Psoas muscle (tissue), 8 donors: ENCODE measurements around the gene ATCAY. TPM values are rescaled to one million over a fixed set of nuclear protein-coding genes. Genes with fewer than 3 reads are reported as not detected.
A peak's percentile ranks its signal among the peaks of the same experiment; 100 is the strongest.

Experiments
- ATAC-seq, 4 donors: fragments of 200-7000 bp; cut with Tn5 transposase; one replicate each; pipeline ENCODE4 v1.9.1; 2020; ENCODE audit warnings: moderate library complexity in 3 of 4, mild to moderate bottlenecking in 2 of 4
- DNase-seq, 2 donors: peaks; one replicate each; pipeline ENCODE4 v3.0.0-alpha.2; 2020
- H3K27ac ChIP-seq: fragments of 200-600 bp; one replicate; pipeline ENCODE4 v1.8.0; 2022
- H3K27me3 ChIP-seq, 3 donors: fragments of 200-600 bp in 1 of 3; one replicate each; pipeline versions ENCODE4 v1.6.1 to v1.8.0; 2013 to 2022; ENCODE audit warnings: low read length in 2 of 3, mild to moderate bottlenecking in 2 of 3, moderate library complexity in 1 of 3; ENCODE audit not compliant: insufficient read depth in 3 of 3
- H3K36me3 ChIP-seq, 2 donors: fragments of 200-600 bp in 1 of 2; one replicate each; pipeline versions ENCODE4 v1.6.1 to v1.8.0; 2013 to 2022; ENCODE audit warnings: low read depth in 1 of 2, mild to moderate bottlenecking in 1 of 2, moderate library complexity in 1 of 2; ENCODE audit not compliant: insufficient read depth in 1 of 2
- H3K4me1 ChIP-seq: fragments of 200-600 bp; one replicate; pipeline ENCODE4 v1.8.0; 2022
- H3K4me3 ChIP-seq: fragments of 200-600 bp; one replicate; pipeline ENCODE4 v1.8.0; 2022; ENCODE audit warnings: mild to moderate bottlenecking
- H3K9me3 ChIP-seq: fragments of 200-600 bp; one replicate; pipeline ENCODE4 v1.8.0; 2022
- CTCF ChIP-seq: fragments of 200-600 bp; IDR thresholded peaks from one replicate; pipeline ENCODE4 v1.8.0; 2022; ENCODE audit warnings: antibody characterized with exemption
- WGBS, 3 donors: extraction: QIAGEN DNeasy Blood & Tissue Kit; methylation state at CpG; one replicate each; pipeline versions ENCODE4 v1.1.6 to v1.1.7; 2013; 5-methylcytosine and 5-hydroxymethylcytosine counted together
- intact Hi-C, 2 donors: fragments of 100-400 bp; cut with DNase I; formaldehyde crosslinking; loops; one replicate each; pipeline versions ENCODE4 v1.11.0 to v1.14.2; 2022
- polyA plus RNA-seq, 3 donors: library from polyadenylated mRNA; stranded (reverse); fragments of 200-250 nt; gene quantifications; one replicate each; pipeline ENCODE4 v1.2.3, GENCODE V29; 2013
- total RNA-seq, 4 donors: library from RNA; stranded (reverse); fragmentation: NEBNext Ultra II Directional in 2 of 4; extraction: Animal tissue kit (Norgen Biotek cat#: 25700) in 2 of 4; gene quantifications; one replicate each; pipeline versions ENCODE4 v1.2.1 to v1.2.4, GENCODE V29; 2021 to 2023
- donor health status: healthy with polysubstance abuse.
- donor health status: DM: no; HTN: no; CAD: no; lungs with moderate emphysema.
- donor health status: Bipolar disorder and iron deficiency.
- donor health status: healthy.
- donor health status: DM: yes; HTN: yes; CAD: no.
- donor health status: DM: no; HTN: no; CAD: no.
- donor health status: DM: no; HTN: no; CAD: no.
- donor health status: DM: yes; HTN: yes; CAD: no.

Gene ATCAY
- total and polyA plus RNA-seq, 7 donors, result 0.04 TPM; not detected in 6

GRCh38 chr19:3968556-3969434 is 88.3 kb downstream of the ATCAY start:
- WGBS, 3 donors, result 10 to 17% (median 14%) methylated on average over 9 of the region's 9 CpGs
- intact Hi-C loops, result no loop called here
- Histone ChIP-seq H3K27me3 (no peaks in the 10 kb centered on the region), H3K36me3 (peaks cover 3 to 51% of the 10 kb centered on the region in 2 donors), H3K9me3 (no peaks in the 10 kb centered on the region), H3K4me3 (peak overlapping the region; percentile 96), H3K27ac (peak overlapping the region; percentile 99), H3K4me1 (peaks cover 47% of the 10 kb centered on the region)
- DNase-seq (peak; percentile 84 to 90), ATAC-seq (peak; percentile 66 to 77 (median 73))
- TF ChIP-seq CTCF, result no peak

GRCh38 chr19:3969435-3970312 is 89.2 kb downstream of the ATCAY start:
- ATAC-seq, result peak; percentile 46 to 59 (median 56)
- H3K4me1 ChIP-seq, result peaks cover 47% of the 10 kb centered on the region
- H3K4me3 ChIP-seq, result peak overlapping the region; percentile 96
- no peaks in the 10 kb centered on the region for H3K9me3 ChIP-seq
- no peaks in the 10 kb centered on the region for H3K27me3 ChIP-seq
- peaks cover 3 to 45% of the 10 kb centered on the region in 2 donors for H3K36me3 ChIP-seq
- TF ChIP-seq CTCF, result no peak
- peak overlapping the region; percentile 99 for H3K27ac ChIP-seq
- intact Hi-C loops, result loop anchor here in 1 of 2 donors (2.0 kb wide), 1 partner anchor 15 kb away; the partner anchor contains the start of gene EEF2
- DNase-seq, result peak; percentile 40 to 78
- 7 to 12% (median 11%) methylated on average over 23 of the region's 23 CpGs for WGBS, 3 donors

- Histone ChIP-seq H3K9me3 (no peaks in the 10 kb centered on the region), H3K36me3 (peaks cover 3 to 43% of the 10 kb centered on the region in 2 donors), H3K27ac (peak overlapping the region; percentile 99), H3K4me3 (peak overlapping the region; percentile 96), H3K27me3 (no peaks in the 10 kb centered on the region), H3K4me1 (peaks cover 47% of the 10 kb centered on the region)
- intact Hi-C loops, result loop anchor here in 1 of 2 donors (2.0 kb wide), 1 partner anchor 14 kb away; the partner anchor contains the start of gene EEF2
- WGBS, 3 donors, result 0 to 1% (median 1%) methylated on average over 21 to 22 of the region's 22 CpGs
- ATAC-seq, result peak in 1 of 4 donors; percentile 23
- TF ChIP-seq CTCF, result no peak
- DNase-seq, result no peak
Measured at GRCh38 chr19:3970313-3970807, 89.9 kb downstream of the ATCAY start.

GRCh38 chr19:3970808-3971598 is 90.5 kb downstream of the ATCAY start, which contains the start of gene DAPK3:
Gene DAPK3, minus strand, starts transcription at chr19:3971099. Its CDS starts 1,364 bp downstream, at chr19:3969735.
- DNase-seq, result peak; percentile 97 to 99
- Histone ChIP-seq H3K9me3 (no peaks in the 10 kb centered on the region), H3K4me3 (peak within 1 kb of the TSS; percentile 96), H3K36me3 (peaks cover 3 to 43% of the 10 kb centered on the region in 2 donors), H3K27me3 (no peaks in the 10 kb centered on the region), H3K27ac (peak within 1 kb of the TSS; percentile 99), H3K4me1 (peaks cover 47% of the 10 kb centered on the region)
- ATAC-seq, result peak; percentile 69 to 79 (median 76)
- WGBS, 3 donors, result 0 to 2% (median 1%) methylated on average over 41 to 73 of the region's 73 CpGs
- intact Hi-C loops, result loop anchor here in 1 of 2 donors (2.0 kb wide), 1 partner anchor 14 kb away; the partner anchor contains the start of gene EEF2
- TF ChIP-seq CTCF, result peak; percentile 6
